Liver (tissue), 9 donors: ENCODE measurements around the gene TSKS. TPM values are rescaled to one million over a fixed set of nuclear protein-coding genes. Genes with fewer than 3 reads are reported as not detected.

Experiments
- DNase-seq: peaks from one replicate; pipeline ENCODE4 v3.0.0-alpha.2; 2017; ENCODE audit warnings: low spot score
- H3K27ac ChIP-seq, 2 donors: one replicate each; pipeline ENCODE4 v1.7.0; 2013; ENCODE audit warnings: inconsistent platforms in 2 of 2, low read length in 2 of 2, control low read depth in 1 of 2, low read depth in 1 of 2, mild to moderate bottlenecking in 1 of 2
- H3K27me3 ChIP-seq, 4 donors: one replicate each; pipeline versions ENCODE4 v1.6.1 to v1.7.0; 2013; ENCODE audit warnings: low read length in 3 of 4, inconsistent platforms in 1 of 4, mild to moderate bottlenecking in 1 of 4, moderate library complexity in 1 of 4; ENCODE audit not compliant: control insufficient read depth in 4 of 4, insufficient read depth in 4 of 4
- H3K36me3 ChIP-seq, 4 donors: one replicate each; pipeline versions ENCODE4 v1.6.1 to v1.7.0; 2013; ENCODE audit warnings: low read length in 3 of 4, mild to moderate bottlenecking in 3 of 4, low read depth in 1 of 4, moderate library complexity in 1 of 4; ENCODE audit not compliant: control insufficient read depth in 4 of 4, insufficient read depth in 3 of 4
- H3K4me1 ChIP-seq, 4 donors: one replicate each; pipeline versions ENCODE4 v1.6.1 to v1.7.0; 2013; ENCODE audit warnings: low read length in 3 of 4, mild to moderate bottlenecking in 3 of 4, moderate library complexity in 1 of 4; ENCODE audit not compliant: control insufficient read depth in 4 of 4, insufficient read depth in 4 of 4
- H3K4me3 ChIP-seq, 3 donors: one replicate each; pipeline versions ENCODE4 v1.6.1 to v1.7.0; 2013; ENCODE audit warnings: low read length in 3 of 3, control low read depth in 1 of 3, low read depth in 1 of 3, mild to moderate bottlenecking in 1 of 3
- H3K9ac ChIP-seq, 2 donors: one replicate each; pipeline ENCODE4 v1.7.0; 2013; ENCODE audit warnings: low read length in 2 of 2, mild to moderate bottlenecking in 2 of 2, moderate library complexity in 2 of 2, control low read depth in 1 of 2, low read depth in 1 of 2
- H3K9me3 ChIP-seq, 4 donors: one replicate each; pipeline versions ENCODE4 v1.6.1 to v1.7.0; 2013; ENCODE audit warnings: low read length in 3 of 4; ENCODE audit not compliant: control insufficient read depth in 4 of 4
- CTCF ChIP-seq: fragments of 150-350 bp; IDR thresholded peaks from 2 replicates; pipeline ENCODE4 v1.5.1; 2017; ENCODE audit warnings: improper control_type of control experiment, low read depth, low read length; ENCODE audit not compliant: missing input control
- EGR1 ChIP-seq, 2 donors: IDR thresholded peaks; 2 replicates each; pipeline ENCODE4 v1.6.1; 2016 to 2018; ENCODE audit warnings: antibody characterized with exemption in 2 of 2, low read depth in 2 of 2
- FOXA1 ChIP-seq: IDR thresholded peaks from 2 replicates; pipeline ENCODE4 v1.6.1; 2016; ENCODE audit warnings: antibody characterized with exemption
- FOXA2 ChIP-seq: IDR thresholded peaks from 2 replicates; pipeline ENCODE4 v1.6.1; 2016; ENCODE audit warnings: antibody characterized with exemption
- GABPA ChIP-seq, 2 donors: IDR thresholded peaks in 1 of 2; conservative IDR thresholded peaks in 1 of 2; 2 replicates each; pipeline ENCODE4 v1.6.1; 2016; ENCODE audit warnings: antibody characterized with exemption in 2 of 2, mild to moderate bottlenecking in 1 of 2, moderate library complexity in 1 of 2
- HNF4A ChIP-seq, 2 donors: conservative IDR thresholded peaks; 2 replicates each; pipeline ENCODE4 v1.6.1; 2016; ENCODE audit warnings: antibody characterized with exemption in 2 of 2, mild to moderate bottlenecking in 2 of 2
- HNF4G ChIP-seq: IDR thresholded peaks from 2 replicates; pipeline ENCODE4 v1.6.1; 2016; ENCODE audit warnings: antibody characterized with exemption
- JUND ChIP-seq, 2 donors: IDR thresholded peaks; 2 replicates each; pipeline ENCODE4 v1.6.1; 2016; ENCODE audit warnings: antibody characterized with exemption in 2 of 2
- MAX ChIP-seq: IDR thresholded peaks from 2 replicates; pipeline ENCODE4 v1.6.1; 2016; ENCODE audit warnings: antibody characterized with exemption
- RAD21 ChIP-seq, 2 donors: IDR thresholded peaks; 2 replicates each; pipeline ENCODE4 v1.6.1; 2016; ENCODE audit warnings: antibody characterized with exemption in 2 of 2, mild to moderate bottlenecking in 2 of 2
- REST ChIP-seq: IDR thresholded peaks from 2 replicates; pipeline ENCODE4 v1.6.1; 2016; ENCODE audit warnings: antibody characterized with exemption, mild to moderate bottlenecking
- RXRA ChIP-seq, 2 donors: IDR thresholded peaks; 2 replicates each; pipeline ENCODE4 v1.6.1; 2017 to 2018; ENCODE audit warnings: antibody characterized with exemption in 2 of 2, mild to moderate bottlenecking in 1 of 2
- SP1 ChIP-seq: IDR thresholded peaks from 2 replicates; pipeline ENCODE4 v1.6.1; 2018; ENCODE audit warnings: antibody characterized with exemption, mild to moderate bottlenecking
- TAF1 ChIP-seq: conservative IDR thresholded peaks from 2 replicates; pipeline ENCODE4 v1.6.1; 2016; ENCODE audit warnings: antibody characterized with exemption, mild to moderate bottlenecking
- YY1 ChIP-seq: IDR thresholded peaks from 2 replicates; pipeline ENCODE4 v1.6.1; 2016; ENCODE audit warnings: antibody characterized with exemption, mild to moderate bottlenecking
- WGBS: extraction: QIAGEN DNeasy Blood & Tissue Kit; methylation state at CpG from one replicate; pipeline ENCODE4 v1.1.7; 2013; 5-methylcytosine and 5-hydroxymethylcytosine counted together
- polyA plus RNA-seq, 2 donors: library from polyadenylated mRNA; stranded (reverse) in 1 of 2; unstranded in 1 of 2; fragments of 200-250 nt in 1 of 2; fragments of >200 nt in 1 of 2; fragmentation: Nextera tagmentation in 1 of 2; extraction: Ambion mirVana in 1 of 2; gene quantifications; one replicate each; pipeline versions ENCODE4 v1.2.1 to v1.2.3, GENCODE V29; 2013 to 2015
- total RNA-seq, 2 donors: library from RNA; depleted of rRNA; stranded (reverse); fragments of >200 nt; gene quantifications; one replicate each; pipeline ENCODE4 v1.2.3, GENCODE V29; 2014
- TF ChIP-seq, protein P1 (sequence below): IDR thresholded peaks from 2 replicates; pipeline ENCODE4 v1.6.1; 2016; ENCODE audit warnings: antibody characterized with exemption
- TF ChIP-seq, protein P2 (sequence below): IDR thresholded peaks from 2 replicates; pipeline ENCODE4 v1.6.1; 2016; ENCODE audit warnings: antibody characterized with exemption
- donor health status: healthy.
- donor health status: healthy.
- donor health status: healthy.
- donor health status: healthy.
- donor health status: healthy.

Gene TSKS
- total and polyA plus RNA-seq, 4 donors = 0.07 to 0.61 (median 0.08) TPM; not detected in 1

- TF ChIP-seq RXRA (IDR thresholded peaks at IDR 0.05) (no peak), EGR1 (IDR thresholded peaks at IDR 0.05; ENCODE audit: low read depth in 2 of 2) (no peak), HNF4A (conservative IDR thresholded peaks at IDR 0.05) (no peak), SP1 (no peak), RAD21 (IDR thresholded peaks at IDR 0.05) (no peak), TAF1 (no peak), MAX (no peak)
- 96% methylated on average over 10 of the region's 10 CpGs for WGBS
- Histone ChIP-seq H3K27me3 (no peaks in the 10 kb centered on the region), H3K9me3 (no peaks in the 10 kb centered on the region), H3K27ac (no peak overlapping the region), H3K9ac (no peak overlapping the region), H3K36me3 (no peaks in the 10 kb centered on the region), H3K4me1 (no peaks in the 10 kb centered on the region), H3K4me3 (no peak overlapping the region)
- no peak for DNase-seq
These were observed 23.2 kb downstream of the TSKS start for GRCh38 chr19:49739933-49740332.

- Histone ChIP-seq H3K9me3 (no peaks in the 10 kb centered on the region), H3K4me3 (no peak overlapping the region), H3K36me3 (no peaks in the 10 kb centered on the region), H3K27ac (no peak overlapping the region), H3K9ac (no peak overlapping the region), H3K27me3 (no peaks in the 10 kb centered on the region), H3K4me1 (no peaks in the 10 kb centered on the region)
- 83% methylated on average over 1 of the region's 1 CpG for WGBS
- DNase-seq = no peak
- TF ChIP-seq, protein P1, sequence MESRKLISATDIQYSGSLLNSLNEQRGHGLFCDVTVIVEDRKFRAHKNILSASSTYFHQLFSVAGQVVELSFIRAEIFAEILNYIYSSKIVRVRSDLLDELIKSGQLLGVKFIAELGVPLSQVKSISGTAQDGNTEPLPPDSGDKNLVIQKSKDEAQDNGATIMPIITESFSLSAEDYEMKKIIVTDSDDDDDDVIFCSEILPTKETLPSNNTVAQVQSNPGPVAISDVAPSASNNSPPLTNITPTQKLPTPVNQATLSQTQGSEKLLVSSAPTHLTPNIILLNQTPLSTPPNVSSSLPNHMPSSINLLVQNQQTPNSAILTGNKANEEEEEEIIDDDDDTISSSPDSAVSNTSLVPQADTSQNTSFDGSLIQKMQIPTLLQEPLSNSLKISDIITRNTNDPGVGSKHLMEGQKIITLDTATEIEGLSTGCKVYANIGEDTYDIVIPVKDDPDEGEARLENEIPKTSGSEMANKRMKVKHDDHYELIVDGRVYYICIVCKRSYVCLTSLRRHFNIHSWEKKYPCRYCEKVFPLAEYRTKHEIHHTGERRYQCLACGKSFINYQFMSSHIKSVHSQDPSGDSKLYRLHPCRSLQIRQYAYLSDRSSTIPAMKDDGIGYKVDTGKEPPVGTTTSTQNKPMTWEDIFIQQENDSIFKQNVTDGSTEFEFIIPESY = no peak
- TF ChIP-seq, protein P2, sequence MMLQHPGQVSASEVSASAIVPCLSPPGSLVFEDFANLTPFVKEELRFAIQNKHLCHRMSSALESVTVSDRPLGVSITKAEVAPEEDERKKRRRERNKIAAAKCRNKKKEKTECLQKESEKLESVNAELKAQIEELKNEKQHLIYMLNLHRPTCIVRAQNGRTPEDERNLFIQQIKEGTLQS = no peak
- TF ChIP-seq JUND (IDR thresholded peaks at IDR 0.05) (no peak), YY1 (no peak), TAF1 (no peak), FOXA1 (no peak), FOXA2 (no peak)
These were observed 24.0 kb downstream of the TSKS start for GRCh38 chr19:49739098-49739497.

- Histone ChIP-seq H3K36me3 (no peaks in the 10 kb centered on the region), H3K4me3 (no peak overlapping the region), H3K9ac (no peak overlapping the region), H3K9me3 (no peaks in the 10 kb centered on the region), H3K27me3 (no peaks in the 10 kb centered on the region), H3K27ac (no peak overlapping the region), H3K4me1 (no peaks in the 10 kb centered on the region)
- WGBS = 88% methylated on average over 4 of the region's 4 CpGs
- no peak for DNase-seq
- TF ChIP-seq REST (no peak), RAD21 (IDR thresholded peaks at IDR 0.05) (no peak), CTCF (no peak), YY1 (no peak), GABPA (IDR thresholded peaks at IDR 0.05 in 1 of 2, conservative IDR thresholded peaks at IDR 0.05 in 1 of 2) (no peak), EGR1 (IDR thresholded peaks at IDR 0.05; ENCODE audit: low read depth in 2 of 2) (no peak), HNF4G (no peak), HNF4A (conservative IDR thresholded peaks at IDR 0.05) (no peak), SP1 (no peak), MAX (no peak), JUND (IDR thresholded peaks at IDR 0.05) (no peak), FOXA1 (no peak), FOXA2 (no peak)
- TF ChIP-seq, protein P1 = no peak
- TF ChIP-seq, protein P2 = no peak
These were observed 24.8 kb downstream of the TSKS start for GRCh38 chr19:49738268-49738667.
